ENCODE measurements around the gene FARS2.

FARS2 gene

DNA sequence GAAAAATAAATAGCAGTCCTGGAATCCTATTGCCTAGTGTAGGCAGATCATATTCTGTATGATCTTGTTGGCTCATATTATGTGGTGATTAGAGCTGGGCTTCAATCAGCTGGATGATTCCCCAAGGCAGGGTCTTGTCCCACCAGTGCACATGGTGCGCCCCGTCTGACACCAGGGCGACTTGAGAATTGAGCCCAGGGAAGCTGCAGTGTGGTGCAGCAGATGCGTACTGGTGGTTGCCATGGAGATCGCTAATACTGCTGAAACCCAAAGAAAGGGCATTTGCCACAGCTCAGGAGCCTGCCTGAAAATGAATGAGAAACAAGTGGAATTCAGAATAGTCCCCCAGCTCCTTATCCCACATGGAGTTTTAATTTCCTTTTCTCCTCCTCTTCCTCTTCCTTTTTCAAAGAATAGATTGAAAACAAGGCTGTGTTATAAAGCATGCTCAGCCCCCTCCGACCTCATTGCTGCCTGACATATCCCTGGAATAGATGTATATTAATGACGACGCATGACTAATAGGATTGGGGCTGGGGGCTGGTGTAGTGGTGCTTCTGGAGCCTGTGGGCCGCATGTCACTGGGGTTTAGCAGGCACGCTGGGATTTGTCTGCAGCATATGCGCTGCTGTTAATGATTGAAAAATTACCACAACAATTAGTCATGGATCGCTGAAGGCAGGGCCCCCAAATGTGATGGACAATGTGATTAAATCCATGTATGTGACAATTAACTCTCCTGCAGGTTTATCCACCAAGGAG, 210.5 kb downstream of the FARS2 start:
- TF ChIP-seq, protein P1, sequence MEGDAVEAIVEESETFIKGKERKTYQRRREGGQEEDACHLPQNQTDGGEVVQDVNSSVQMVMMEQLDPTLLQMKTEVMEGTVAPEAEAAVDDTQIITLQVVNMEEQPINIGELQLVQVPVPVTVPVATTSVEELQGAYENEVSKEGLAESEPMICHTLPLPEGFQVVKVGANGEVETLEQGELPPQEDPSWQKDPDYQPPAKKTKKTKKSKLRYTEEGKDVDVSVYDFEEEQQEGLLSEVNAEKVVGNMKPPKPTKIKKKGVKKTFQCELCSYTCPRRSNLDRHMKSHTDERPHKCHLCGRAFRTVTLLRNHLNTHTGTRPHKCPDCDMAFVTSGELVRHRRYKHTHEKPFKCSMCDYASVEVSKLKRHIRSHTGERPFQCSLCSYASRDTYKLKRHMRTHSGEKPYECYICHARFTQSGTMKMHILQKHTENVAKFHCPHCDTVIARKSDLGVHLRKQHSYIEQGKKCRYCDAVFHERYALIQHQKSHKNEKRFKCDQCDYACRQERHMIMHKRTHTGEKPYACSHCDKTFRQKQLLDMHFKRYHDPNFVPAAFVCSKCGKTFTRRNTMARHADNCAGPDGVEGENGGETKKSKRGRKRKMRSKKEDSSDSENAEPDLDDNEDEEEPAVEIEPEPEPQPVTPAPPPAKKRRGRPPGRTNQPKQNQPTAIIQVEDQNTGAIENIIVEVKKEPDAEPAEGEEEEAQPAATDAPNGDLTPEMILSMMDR (conservative IDR thresholded peaks at IDR 0.05; ENCODE audit: low read depth, low read length), result no peak
- DNase-seq (ENCODE audit: low read depth), result no peak

DNA sequence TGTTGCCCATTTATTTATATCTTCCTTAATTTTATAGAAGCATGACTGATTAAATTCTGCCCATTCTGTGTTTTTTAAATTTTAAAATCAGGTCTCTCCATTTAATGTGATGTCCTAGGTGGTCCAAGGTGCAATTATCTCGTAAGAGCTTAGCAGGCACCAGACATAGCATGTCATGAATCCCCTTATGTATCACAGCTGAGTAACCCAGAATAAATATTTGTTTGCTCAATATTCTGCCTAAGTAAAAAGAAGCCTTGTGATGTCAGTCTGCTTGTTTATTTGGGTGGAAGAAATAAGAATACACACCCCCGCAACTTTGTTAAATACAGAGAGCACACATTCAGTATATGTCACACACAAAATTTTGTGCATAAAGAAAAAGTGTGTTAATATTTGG, 211.3 kb downstream of the FARS2 start:
- TF ChIP-seq, protein P1 (conservative IDR thresholded peaks at IDR 0.05; ENCODE audit: low read depth, low read length), result no peak
- H3K4me3 ChIP-seq (ENCODE audit: low read depth, low read length), result no peak overlapping the region

More for the DNA sequence above, 210.5 kb downstream of the FARS2 start:
- no peak overlapping the region for H3K4me3 ChIP-seq (ENCODE audit: low read depth, low read length)

DNA sequence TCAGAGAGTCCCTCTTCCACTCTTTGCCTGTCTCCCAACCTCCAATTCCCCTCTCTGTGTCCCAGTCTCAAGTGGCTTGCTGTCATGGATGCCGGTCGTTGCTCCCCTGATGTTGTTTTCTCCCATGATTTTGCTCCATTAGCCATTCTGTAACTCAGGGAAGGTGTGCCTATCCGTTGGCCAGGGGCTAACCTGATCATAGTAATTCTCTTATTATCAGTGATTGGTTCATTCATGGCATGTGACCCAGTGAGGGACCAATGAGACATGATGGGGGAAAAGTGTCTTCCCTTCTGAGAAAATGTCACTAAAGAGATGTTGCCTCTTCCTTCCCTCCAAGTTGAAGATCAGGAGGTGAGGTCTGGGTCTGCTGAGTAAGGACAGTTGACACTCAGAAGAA, 214.5 kb downstream of the FARS2 start:
- DNase-seq (ENCODE audit: low read depth), result no peak
- TF ChIP-seq, protein P1 (conservative IDR thresholded peaks at IDR 0.05; ENCODE audit: low read depth, low read length), result no peak
- H3K4me3 ChIP-seq (ENCODE audit: low read depth, low read length), result no peak overlapping the region

More for the DNA sequence above, 211.3 kb downstream of the FARS2 start:
- DNase-seq (ENCODE audit: low read depth), result no peak

DNA sequence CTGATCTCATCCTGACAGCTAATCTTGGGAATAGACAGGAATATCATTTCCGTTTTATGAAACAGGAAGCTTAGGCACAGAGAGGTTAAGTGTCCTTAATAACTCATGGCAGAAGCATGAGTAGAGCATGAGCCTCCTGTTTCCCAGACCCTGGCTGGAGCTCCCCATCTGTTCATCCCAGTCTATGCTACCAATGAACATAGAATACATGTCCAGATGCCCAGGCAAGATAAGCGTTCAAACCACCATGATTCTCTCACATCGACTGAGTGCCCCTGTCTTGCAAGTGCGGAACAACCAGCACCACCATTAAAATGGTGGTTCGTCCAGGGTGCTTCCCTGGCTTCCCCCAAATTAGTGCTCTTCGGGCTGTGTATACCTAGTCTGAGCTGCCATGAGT, 217.1 kb downstream of the FARS2 start:
- H3K4me3 ChIP-seq (ENCODE audit: low read depth, low read length), result no peak overlapping the region
- DNase-seq (ENCODE audit: low read depth), result no peak
- TF ChIP-seq, protein P1 (conservative IDR thresholded peaks at IDR 0.05; ENCODE audit: low read depth, low read length), result no peak

DNA sequence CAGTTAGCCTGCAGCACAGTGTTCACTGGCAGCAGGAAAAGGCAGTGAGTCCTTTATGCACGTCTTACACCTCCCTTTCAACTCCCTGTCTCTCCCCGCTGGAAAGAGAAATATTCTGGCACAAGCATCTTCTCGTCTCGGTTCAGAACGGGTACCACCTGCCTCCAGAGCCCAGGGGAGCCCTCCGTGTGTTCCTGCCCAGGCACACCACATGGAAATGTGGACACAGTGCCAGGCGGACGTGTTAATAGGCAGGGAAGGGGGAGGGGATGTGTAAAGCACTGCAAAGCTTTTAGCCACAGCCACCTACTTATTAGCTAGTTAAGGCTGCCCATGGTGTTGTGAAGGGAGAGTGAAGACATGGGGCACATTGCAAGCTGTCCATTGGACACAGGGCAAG, 219.7 kb downstream of the FARS2 start:
- DNase-seq (ENCODE audit: low read depth), result no peak
- H3K4me3 ChIP-seq (ENCODE audit: low read depth, low read length), result no peak overlapping the region
- TF ChIP-seq, protein P1 (conservative IDR thresholded peaks at IDR 0.05; ENCODE audit: low read depth, low read length), result no peak

DNA sequence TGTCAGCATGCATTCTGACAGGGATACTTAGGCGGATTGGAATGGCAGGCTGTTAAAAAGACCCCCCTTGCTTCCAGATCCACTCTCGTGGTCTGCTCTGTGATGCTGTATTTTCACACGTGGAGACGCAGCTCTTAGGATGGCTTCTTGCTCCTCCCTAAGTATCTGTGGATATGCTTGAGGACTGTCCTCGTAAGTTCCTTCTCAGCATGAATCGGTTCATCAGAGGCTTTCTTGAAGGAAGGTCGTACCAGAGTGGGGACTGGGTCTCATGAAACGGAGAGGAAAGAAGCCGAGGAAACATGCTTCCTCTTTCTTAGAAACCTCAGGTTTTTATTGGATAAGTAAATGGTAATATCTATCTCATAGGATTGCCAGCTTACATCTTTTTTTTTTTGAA, 220.4 kb downstream of the FARS2 start:
- TF ChIP-seq, protein P1 (conservative IDR thresholded peaks at IDR 0.05; ENCODE audit: low read depth, low read length), result no peak
- no peak overlapping the region for H3K4me3 ChIP-seq (ENCODE audit: low read depth, low read length)
- no peak for DNase-seq (ENCODE audit: low read depth)

DNA sequence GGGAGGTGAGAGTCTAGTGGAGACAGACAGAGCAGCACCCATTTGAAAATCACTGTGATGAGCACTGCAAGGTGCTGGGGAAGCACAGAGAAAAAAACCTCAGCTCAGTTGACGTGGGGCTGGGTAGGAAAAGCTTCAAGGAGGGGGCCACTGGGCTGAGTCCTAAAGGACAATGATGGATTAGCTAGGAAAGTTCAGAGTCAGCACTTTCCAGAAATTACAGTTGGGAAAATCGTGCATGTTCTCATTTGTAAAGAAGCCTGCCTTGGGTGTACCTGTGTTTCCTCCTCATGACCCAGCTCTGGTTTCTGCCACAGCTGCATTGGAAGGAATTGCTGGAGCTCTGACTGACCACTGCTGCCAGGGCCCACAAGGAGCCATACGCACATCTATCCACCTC, 221.3 kb downstream of the FARS2 start:
- TF ChIP-seq, protein P1 (conservative IDR thresholded peaks at IDR 0.05; ENCODE audit: low read depth, low read length), result no peak
- H3K4me3 ChIP-seq (ENCODE audit: low read depth, low read length), result no peak overlapping the region
- no peak for DNase-seq (ENCODE audit: low read depth)
